D721Med (cell line): ENCODE measurements around the gene SH2D4B.

Source experiments
- DNase-seq: peaks from one replicate; pipeline ENCODE4 v3.0.0; 2011; ENCODE audit warnings: low spot score; ENCODE audit not compliant: insufficient read length
- FAIRE-seq: peaks from 2 replicates; lab custom pipeline; 2011; peaks lifted over from hg19 to GRCh38; lab: Jason Lieb, UNC
- CTCF ChIP-seq: IDR thresholded peaks from 2 replicates; pipeline ENCODE4 v1.5.1; 2012; ENCODE audit warnings: mild to moderate bottlenecking, control low read depth; ENCODE audit not compliant: insufficient read depth; ENCODE audit errors: missing control alignments

Gene SH2D4B

GRCh38 chr10:80537736-80538480 is at the start of gene SH2D4B:
Gene SH2D4B, plus strand, starts transcription at chr10:80537902. Its CDS starts 430 bp downstream, at chr10:80538332.
- FAIRE-seq (no peak), DNase-seq (no peak)
- TF ChIP-seq CTCF, result no peak

GRCh38 chr10:80488539-80489066 is 49.1 kb upstream of the SH2D4B start:
- FAIRE-seq, result no peak
- no peak for DNase-seq

GRCh38 chr10:80489371-80490112 is 48.2 kb upstream of the SH2D4B start:
- DNase-seq, result no peak
- FAIRE-seq, result no peak
- no peak for TF ChIP-seq CTCF

More at GRCh38 chr10:80488539-80489066, 49.1 kb upstream of the SH2D4B start:
- no peak for TF ChIP-seq CTCF

- no peak for FAIRE-seq
Measured at GRCh38 chr10:80491251-80492102, 46.2 kb upstream of the SH2D4B start.

GRCh38 chr10:80492848-80493521 is 44.7 kb upstream of the SH2D4B start:
- FAIRE-seq (no peak), DNase-seq (no peak)
- TF ChIP-seq CTCF, result no peak

More at GRCh38 chr10:80491251-80492102, 46.2 kb upstream of the SH2D4B start:
- no peak for TF ChIP-seq CTCF
- DNase-seq, result no peak

- TF ChIP-seq CTCF, result no peak
- FAIRE-seq (no peak), DNase-seq (no peak)
Measured at GRCh38 chr10:80493522-80494051, 44.1 kb upstream of the SH2D4B start.
